ENCODE data around the gene EGFL7.

EGFL7 gene

DNA sequence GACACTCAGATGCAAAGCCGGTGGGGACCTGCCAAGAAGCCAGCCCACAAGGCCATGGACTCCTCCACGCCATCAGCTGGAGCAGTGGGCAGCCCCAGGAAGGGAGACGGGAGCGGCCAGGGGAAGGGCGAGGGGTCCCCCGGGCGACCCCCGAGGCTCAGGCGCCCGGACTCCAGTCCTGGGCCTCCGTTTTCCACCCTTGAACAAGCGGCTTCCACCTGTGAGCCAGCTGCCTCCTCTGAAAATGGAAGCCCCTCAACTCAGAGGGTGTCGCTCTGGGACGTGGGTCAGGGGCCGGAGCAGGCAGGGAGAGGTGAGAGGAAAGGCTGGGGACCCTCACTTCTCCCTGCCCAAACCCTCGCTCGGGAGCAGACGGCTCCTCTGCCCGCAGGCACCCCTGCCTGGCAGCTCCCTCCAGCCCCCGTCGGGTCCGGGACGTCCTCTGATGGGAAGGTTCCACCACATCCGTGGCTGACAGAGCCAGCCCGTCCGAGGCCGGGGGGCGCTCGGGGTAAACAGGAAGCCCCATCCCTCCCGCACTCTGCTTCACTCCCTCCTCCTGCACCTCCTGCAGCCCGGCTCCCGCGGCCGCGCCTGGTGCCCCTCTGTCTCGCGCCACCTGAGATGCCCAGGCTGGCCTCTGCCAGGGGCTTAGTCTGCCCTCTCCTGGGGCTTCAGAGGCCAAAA lies 3.7 kb upstream of the EGFL7 start:
- in situ Hi-C loops (cut with HindIII; ENCODE audit: low sequenced_read_pairs), result loop anchor here (5.0 kb wide), 1 partner anchor 53 kb away; the partner anchor contains the start of gene DIPK1B

DNA sequence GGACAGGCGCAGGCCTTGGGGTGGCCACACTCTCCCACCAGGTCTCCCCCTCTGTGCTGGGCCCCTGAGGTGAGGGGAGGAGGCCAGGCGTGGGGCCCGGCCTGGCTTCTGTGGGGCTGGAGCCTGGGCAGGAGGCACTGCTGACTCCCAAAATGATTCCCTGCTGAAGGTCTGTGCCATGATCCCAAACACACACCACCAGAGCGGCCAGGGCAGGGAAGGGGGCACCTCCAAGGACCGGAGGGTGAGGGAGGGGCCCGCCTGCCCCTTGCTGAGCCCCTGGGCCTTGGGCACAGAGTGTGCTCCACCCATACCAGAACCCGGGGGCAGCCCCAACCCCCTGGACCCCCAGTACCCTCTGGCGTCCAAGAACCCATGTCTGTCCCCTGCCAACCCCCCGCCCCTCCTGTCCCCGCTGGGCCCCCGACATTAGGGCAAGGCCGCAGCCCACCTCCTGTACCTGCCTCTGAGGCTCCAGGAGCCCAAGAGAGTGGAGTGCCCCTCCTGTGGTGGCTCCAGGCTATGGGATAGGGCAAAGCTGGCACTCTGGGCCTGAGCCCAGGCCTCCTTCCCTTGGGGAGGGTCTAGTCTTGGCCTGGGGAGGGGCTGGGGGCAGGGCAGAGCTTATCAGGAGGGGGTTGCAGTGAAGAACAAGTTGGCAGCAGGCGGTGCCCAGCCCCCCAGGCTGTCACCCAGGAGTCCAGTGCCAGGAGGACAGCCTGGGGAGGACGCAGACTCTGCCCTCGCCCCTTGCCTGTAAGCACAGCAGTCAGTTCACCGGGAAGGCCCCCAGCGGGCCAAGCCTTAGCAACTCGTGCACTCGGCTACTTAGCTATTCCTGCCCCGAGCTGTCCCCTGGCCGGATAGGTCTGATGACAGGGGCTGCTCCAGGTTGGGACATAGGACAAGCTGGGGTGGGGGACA lies 2.6 kb upstream of the EGFL7 start:
- in situ Hi-C loops (cut with HindIII; ENCODE audit: low sequenced_read_pairs), result loop anchor here (5.0 kb wide), 1 partner anchor 52 kb away; the partner anchor contains the start of gene DIPK1B

DNA sequence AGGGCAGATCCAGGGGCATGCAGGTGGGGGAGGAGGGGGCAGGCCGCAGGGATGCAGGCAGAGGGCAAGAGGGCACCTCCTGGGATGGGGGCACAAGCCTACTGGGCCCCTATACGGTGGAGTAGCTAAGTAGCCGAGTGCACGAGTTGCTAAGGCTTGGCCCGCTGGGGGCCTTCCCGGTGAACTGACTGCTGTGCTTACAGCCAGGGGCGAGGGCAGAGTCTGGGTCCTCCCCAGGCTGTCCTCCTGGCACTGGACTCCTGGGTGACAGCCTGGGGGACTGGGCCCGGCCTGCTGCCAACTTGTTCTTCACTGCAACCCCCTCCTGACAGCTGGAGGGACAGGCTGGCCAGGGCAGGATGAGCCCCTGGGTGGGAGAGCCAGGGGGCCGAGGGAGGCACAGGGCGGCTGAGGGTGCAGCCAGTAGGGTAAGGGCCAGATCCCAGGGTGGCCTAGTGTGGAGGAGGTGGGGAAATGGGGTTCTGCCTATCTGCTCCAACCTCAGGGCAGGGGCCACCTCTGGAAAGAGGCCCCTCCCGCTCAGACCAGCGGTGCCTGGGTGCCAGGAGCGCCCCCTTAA lies 1.7 kb upstream of the EGFL7 start:
- in situ Hi-C loops (cut with HindIII; ENCODE audit: low sequenced_read_pairs), result no loop called here

GRCh38 chr9:136661641-136662325 lies 933 bp upstream of the EGFL7 start:
- in situ Hi-C loops (cut with HindIII; ENCODE audit: low sequenced_read_pairs), result no loop called here

- in situ Hi-C loops (cut with HindIII; ENCODE audit: low sequenced_read_pairs), result no loop called here
Observed at GRCh38 chr9:136662326-136662655, 425 bp upstream of the EGFL7 start.

GRCh38 chr9:136664000-136664915 lies 1.5 kb downstream of the EGFL7 start:
- in situ Hi-C loops (cut with HindIII; ENCODE audit: low sequenced_read_pairs), result no loop called here

DNA sequence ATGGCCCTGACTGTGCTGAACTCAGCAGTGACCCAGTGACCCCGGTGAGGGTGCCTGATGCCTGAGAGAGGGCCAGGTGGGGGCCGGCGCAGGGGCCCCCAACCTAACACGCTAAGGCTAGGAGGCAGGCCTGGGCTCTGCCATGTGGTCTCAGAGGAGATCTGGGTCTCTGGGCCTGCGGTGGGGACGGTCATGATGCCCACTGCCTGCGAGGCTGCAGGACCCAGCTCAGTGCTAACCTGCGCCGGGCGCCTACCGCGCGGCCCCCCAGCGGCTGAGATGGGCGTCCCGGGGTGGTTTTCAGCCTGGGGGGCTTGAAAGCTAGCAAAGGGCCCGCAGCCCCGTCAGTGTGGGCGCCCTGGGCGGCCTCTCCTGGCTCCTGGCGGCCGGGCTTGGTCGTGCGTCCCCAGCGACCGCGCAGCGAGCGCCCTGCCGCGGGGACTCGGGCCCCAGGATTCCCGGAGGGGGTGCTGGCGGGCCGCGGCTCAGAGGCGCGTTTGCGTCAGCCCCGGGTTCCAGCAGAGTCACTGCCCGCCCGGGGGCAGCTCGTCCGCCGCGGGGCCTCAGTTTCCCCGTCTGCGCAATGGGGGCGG lies 2.5 kb downstream of the EGFL7 start:
- in situ Hi-C loops (cut with HindIII; ENCODE audit: low sequenced_read_pairs), result no loop called here

GRCh38 chr9:136665704-136666371 lies 3.1 kb downstream of the EGFL7 start:
- in situ Hi-C loops (cut with HindIII; ENCODE audit: low sequenced_read_pairs), result no loop called here

- in situ Hi-C loops (cut with HindIII; ENCODE audit: low sequenced_read_pairs), result no loop called here
Observed at GRCh38 chr9:136666372-136667213, 3.9 kb downstream of the EGFL7 start.

DNA sequence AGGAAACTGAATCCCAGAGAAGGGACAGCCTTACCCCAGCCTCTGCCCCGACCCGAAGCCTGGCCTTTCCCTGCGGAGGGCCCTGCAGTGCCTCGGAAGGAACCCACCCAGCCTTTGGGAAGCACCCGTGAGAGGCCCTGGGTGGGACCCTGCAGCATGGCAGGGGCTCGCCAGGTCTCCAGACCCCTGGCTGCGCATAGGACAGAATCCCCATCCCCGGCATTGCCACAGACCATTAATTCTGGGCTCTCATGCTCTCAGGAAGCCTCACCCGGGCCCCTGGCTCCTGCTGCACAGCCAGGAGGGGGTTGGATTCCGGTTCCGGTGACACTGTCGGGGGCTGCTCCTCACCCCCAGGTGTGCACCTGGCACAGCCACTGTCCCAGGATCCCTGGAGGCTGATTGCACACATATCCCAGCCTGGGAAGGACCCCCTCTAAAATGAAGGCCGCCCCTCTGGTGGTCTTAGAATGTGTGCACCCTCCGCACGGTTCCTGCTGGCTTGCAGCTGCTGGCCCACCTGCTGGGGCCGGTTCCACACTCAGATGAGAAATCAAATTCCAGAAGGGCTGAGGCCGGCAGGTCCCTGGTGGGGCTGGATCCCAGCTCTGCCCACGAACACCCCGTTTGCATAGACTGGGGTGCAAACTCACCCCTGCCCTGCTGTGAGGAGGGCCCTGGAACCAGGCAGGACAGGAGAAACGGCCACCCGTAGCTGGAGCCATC lies 4.7 kb downstream of the EGFL7 start:
- in situ Hi-C loops (cut with HindIII; ENCODE audit: low sequenced_read_pairs), result no loop called here

- in situ Hi-C loops (cut with HindIII; ENCODE audit: low sequenced_read_pairs), result no loop called here
Observed at GRCh38 chr9:136667940-136668760, 5.4 kb downstream of the EGFL7 start.

DNA sequence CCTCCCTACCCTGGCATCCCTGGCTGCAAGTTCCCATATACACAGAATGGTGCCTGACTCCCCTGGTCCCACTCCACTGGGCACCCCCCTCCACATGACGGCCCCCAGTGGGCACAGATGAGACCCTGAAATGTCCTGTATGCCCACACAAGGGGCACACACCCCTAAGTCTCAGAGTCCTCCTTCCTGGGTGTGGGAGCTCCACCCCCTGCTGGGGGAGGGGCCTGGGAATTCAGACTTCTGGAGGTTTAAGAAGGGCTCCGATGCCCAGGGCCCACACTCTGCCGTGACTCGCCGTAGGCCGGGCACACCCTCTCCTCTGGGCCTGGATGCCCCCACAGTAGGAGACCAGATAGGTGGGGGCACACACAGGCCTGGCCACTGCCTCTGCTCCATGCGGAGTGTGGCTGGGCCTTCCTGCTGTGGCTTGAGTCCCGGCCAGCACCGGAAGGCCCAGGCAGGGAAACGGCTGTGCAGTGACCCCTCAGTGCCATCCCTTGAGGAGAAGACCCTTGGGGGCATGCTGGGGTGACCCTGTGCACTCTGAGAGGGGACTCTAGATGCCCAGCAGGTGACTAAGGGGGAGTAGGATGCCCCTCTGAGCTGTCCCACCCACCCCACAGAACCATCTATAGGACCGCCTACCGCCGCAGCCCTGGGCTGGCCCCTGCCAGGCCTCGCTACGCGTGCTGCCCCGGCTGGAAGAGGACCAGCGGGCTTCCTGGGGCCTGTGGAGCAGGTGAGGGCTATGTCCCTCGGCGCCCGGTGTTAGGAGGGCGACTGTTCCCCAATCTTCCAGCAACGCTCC lies 6.5 kb downstream of the EGFL7 start:
- in situ Hi-C loops (cut with HindIII; ENCODE audit: low sequenced_read_pairs), result no loop called here

DNA sequence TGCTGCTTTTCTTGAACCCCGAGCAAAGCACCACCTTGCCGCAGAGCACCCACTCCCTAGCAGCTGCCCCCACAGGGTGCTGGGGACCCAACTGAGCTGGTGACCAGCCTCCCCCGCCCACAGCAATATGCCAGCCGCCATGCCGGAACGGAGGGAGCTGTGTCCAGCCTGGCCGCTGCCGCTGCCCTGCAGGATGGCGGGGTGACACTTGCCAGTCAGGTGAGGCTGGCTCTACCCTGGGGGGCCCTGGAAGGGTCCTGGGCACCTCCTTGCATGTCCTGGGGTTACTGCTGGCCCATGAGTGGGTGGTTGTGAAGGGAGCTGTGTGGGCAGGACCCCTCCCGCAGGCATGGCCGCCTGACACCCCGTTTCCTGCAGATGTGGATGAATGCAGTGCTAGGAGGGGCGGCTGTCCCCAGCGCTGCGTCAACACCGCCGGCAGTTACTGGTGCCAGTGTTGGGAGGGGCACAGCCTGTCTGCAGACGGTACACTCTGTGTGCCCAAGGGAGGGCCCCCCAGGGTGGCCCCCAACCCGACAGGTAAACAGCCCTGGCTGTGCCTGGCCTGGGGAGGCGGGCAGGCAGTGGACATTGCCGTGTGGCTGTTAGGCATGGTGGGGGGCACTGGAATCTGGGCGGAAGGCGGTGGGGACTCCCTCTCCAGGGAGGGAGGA lies 7.2 kb downstream of the EGFL7 start:
- in situ Hi-C loops (cut with HindIII; ENCODE audit: low sequenced_read_pairs), result loop anchor here (5.0 to 10.0 kb wide), 3 partner anchors 115 to 303 kb away; no protein-coding TSS in a partner anchor

DNA sequence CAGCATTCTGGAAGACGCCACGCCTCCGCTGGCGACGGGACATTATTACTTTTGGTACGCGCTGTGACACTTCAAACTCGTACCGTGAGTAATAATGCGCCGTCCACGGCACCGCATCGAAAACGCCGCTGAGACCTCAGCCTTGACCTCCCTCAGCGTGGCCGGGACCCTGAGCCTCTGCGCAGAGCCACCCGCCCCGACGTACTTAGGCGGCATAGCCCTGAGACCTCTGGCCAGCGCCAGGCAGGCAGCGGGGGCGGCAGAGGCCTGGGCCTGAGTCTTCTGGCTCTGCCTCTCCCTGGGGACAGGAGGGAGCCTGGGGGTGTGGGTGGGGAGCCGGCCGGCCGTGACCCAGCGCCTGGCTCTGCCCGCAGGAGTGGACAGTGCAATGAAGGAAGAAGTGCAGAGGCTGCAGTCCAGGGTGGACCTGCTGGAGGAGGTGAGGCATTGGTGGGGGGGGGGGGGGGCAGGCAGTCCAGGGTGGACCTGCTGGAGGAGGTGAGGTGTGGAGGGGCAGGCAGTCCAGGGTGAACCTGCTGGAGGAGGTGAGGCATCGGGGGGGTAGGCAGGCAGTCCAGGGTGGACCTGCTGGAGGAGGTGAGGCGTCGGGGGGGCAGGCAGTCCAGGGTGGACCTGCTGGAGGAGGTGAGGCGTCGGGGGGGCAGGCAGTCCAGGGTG lies 8.0 kb downstream of the EGFL7 start:
- in situ Hi-C loops (cut with HindIII; ENCODE audit: low sequenced_read_pairs), result loop anchor here (5.0 to 10.0 kb wide), 3 partner anchors 116 to 303 kb away; no protein-coding TSS in a partner anchor

DNA sequence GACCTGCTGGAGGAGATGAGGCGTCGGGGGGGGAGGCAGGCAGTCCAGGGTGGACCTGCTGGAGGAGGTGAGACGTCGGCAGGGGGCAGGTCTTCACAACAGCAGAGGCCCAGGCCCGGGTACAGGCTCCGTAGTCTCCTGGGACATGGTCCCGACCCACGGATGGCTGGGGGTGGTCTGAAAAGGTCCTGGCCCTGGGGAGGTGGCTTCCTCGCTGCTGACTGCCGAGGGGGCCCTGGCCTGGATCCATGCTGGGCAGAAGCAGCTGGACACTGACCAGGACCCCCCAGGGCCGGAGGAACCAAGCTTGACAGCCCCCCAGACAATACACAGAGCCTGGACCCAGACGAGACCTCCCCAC lies 8.5 kb downstream of the EGFL7 start:
- in situ Hi-C loops (cut with HindIII; ENCODE audit: low sequenced_read_pairs), result loop anchor here (5.0 to 10.0 kb wide), 3 partner anchors 116 to 304 kb away; no protein-coding TSS in a partner anchor

All from endothelial cell of hepatic sinusoid (primary cell).